ENCODE measurements around the gene P2RY8.

The P2RY8 gene

DNA sequence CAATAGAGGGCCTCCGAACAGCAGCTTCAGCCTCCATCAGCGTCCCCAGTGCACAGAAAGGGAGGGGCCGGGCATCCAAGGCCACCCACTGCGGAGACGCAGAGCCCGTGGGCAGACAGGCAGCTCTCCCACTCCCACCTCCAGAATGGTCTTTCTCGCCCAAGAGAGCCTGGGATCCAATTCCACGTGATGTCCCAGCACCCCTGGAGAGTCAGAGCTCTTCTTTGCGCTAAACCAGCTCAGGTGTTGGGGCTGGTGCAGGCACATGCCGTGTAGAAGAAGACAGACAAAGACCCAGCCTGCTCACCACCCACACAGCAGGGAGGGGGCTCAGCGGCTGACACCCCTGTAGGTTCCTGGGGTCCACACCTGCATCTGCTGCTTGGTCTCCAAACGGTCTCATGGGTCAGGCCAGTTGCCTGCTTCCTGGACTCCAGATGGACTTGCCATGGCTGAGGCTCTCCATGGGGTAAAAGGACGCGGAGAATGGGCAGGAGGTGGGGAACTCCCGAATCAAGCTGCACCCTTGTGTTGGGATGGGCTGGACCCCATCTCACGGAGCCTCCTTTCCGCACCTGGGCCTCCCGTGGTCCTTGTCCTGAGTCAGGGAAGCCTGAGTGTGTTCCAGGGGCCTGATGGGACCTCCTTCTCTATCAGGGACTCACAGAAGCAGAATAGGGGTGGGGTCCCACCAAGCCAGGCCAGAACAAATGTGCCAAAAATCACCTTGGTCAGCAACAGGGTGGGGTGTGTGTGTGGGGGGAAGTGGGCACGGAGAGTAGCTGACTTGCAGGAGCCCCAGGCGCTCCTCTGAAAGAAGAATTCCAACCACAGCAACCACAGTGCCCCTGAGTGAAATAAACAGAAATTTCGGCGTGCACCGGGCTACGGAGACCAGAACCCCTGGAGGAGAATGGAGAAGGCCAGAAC is 72.7 kb downstream of the P2RY8 start:
- Histone ChIP-seq H3K27ac (ENCODE audit: extremely low read depth, low read depth, low read length) (no peak overlapping the region), H3K4me1 (ENCODE audit: control insufficient read depth, insufficient read depth, low read length) (no peaks in the 10 kb centered on the region), H3K4me3 (ENCODE audit: low read depth, low read length) (no peak overlapping the region), H3K36me3 (ENCODE audit: control insufficient read depth in 2 of 2, insufficient read depth in 1 of 2, low read length in 2 of 2) (no peaks in the 10 kb centered on the region), H3K9me3 (ENCODE audit: control insufficient read depth, insufficient read depth, low read depth, low read length) (no peaks in the 10 kb centered on the region)
- TF ChIP-seq, protein P1, sequence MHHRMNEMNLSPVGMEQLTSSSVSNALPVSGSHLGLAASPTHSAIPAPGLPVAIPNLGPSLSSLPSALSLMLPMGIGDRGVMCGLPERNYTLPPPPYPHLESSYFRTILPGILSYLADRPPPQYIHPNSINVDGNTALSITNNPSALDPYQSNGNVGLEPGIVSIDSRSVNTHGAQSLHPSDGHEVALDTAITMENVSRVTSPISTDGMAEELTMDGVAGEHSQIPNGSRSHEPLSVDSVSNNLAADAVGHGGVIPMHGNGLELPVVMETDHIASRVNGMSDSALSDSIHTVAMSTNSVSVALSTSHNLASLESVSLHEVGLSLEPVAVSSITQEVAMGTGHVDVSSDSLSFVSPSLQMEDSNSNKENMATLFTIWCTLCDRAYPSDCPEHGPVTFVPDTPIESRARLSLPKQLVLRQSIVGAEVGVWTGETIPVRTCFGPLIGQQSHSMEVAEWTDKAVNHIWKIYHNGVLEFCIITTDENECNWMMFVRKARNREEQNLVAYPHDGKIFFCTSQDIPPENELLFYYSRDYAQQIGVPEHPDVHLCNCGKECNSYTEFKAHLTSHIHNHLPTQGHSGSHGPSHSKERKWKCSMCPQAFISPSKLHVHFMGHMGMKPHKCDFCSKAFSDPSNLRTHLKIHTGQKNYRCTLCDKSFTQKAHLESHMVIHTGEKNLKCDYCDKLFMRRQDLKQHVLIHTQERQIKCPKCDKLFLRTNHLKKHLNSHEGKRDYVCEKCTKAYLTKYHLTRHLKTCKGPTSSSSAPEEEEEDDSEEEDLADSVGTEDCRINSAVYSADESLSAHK (tag by site-specific recombination; IDR thresholded peaks at IDR 0.05): no peak
- peak; percentile 77 for TF ChIP-seq ZFHX2 (tag by site-specific recombination; conservative IDR thresholded peaks at IDR 0.05)
- no peak for TF ChIP-seq ZNF654 (tag by site-specific recombination; IDR thresholded peaks at IDR 0.05; ENCODE audit: low read depth)
- no peak for TF ChIP-seq ZNF514 (tag by site-specific recombination; IDR thresholded peaks at IDR 0.05)
- TF ChIP-seq, protein P2, sequence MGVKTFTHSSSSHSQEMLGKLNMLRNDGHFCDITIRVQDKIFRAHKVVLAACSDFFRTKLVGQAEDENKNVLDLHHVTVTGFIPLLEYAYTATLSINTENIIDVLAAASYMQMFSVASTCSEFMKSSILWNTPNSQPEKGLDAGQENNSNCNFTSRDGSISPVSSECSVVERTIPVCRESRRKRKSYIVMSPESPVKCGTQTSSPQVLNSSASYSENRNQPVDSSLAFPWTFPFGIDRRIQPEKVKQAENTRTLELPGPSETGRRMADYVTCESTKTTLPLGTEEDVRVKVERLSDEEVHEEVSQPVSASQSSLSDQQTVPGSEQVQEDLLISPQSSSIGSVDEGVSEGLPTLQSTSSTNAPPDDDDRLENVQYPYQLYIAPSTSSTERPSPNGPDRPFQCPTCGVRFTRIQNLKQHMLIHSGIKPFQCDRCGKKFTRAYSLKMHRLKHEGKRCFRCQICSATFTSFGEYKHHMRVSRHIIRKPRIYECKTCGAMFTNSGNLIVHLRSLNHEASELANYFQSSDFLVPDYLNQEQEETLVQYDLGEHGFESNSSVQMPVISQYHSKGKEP (tag by site-specific recombination; IDR thresholded peaks at IDR 0.05): no peak
- peak; percentile 59; the same call in 1 of the 2 replicates for TF ChIP-seq EGR2 (tag by site-specific recombination; IDR thresholded peaks at IDR 0.05; ENCODE audit: low read depth)
- CTCF ChIA-PET: no interaction called here
- POLR2A ChIA-PET: no interaction called here

DNA sequence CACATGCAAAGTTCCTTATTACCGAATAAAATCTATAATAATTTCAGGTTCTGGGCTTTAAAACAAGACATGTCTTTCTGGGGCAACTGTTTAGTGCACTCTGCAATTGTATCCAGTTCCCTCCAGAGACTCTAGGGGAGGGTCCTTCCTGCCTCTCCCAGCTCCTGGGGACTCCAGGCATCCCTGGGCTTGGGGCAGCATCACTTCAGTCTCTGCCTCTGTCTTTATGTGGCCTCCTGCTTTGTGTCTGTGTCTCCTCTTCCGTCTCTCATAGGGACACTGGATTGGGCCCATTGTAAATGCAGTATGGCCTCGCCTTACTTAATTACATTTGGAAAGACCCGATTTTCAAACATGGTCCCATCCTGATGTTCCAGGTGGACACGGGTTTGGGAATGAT is 73.4 kb downstream of the P2RY8 start:
- CTCF ChIA-PET: no interaction called here
- H3K27ac ChIP-seq (ENCODE audit: extremely low read depth, low read depth, low read length): no peak overlapping the region
- POLR2A ChIA-PET: no interaction called here
- no peaks in the 10 kb centered on the region for H3K9me3 ChIP-seq (ENCODE audit: control insufficient read depth, insufficient read depth, low read depth, low read length)
- no peaks in the 10 kb centered on the region for H3K36me3 ChIP-seq (ENCODE audit: control insufficient read depth in 2 of 2, insufficient read depth in 1 of 2, low read length in 2 of 2)
- H3K4me1 ChIP-seq (ENCODE audit: control insufficient read depth, insufficient read depth, low read length): no peaks in the 10 kb centered on the region
- no peak overlapping the region for H3K4me3 ChIP-seq (ENCODE audit: low read depth, low read length)
- no peak for TF ChIP-seq REPIN1 (tag by site-specific recombination; IDR thresholded peaks at IDR 0.05; ENCODE audit: low read depth)
- TF ChIP-seq MEIS1 (CRISPR knock-in tag; IDR thresholded peaks at IDR 0.05; ENCODE audit: borderline replicate concordance): no peak
- TF ChIP-seq, protein P3, sequence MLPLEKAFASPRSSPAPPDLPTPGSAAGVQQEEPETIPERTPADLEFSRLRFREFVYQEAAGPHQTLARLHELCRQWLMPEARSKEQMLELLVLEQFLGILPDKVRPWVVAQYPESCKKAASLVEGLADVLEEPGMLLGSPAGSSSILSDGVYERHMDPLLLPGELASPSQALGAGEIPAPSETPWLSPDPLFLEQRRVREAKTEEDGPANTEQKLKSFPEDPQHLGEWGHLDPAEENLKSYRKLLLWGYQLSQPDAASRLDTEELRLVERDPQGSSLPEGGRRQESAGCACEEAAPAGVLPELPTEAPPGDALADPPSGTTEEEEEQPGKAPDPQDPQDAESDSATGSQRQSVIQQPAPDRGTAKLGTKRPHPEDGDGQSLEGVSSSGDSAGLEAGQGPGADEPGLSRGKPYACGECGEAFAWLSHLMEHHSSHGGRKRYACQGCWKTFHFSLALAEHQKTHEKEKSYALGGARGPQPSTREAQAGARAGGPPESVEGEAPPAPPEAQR (tag by site-specific recombination; IDR thresholded peaks at IDR 0.05): no peak
- TF ChIP-seq, protein P4, sequence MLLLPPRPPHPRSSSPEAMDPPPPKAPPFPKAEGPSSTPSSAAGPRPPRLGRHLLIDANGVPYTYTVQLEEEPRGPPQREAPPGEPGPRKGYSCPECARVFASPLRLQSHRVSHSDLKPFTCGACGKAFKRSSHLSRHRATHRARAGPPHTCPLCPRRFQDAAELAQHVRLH (tag by site-specific recombination; IDR thresholded peaks at IDR 0.05): no peak
- no peak for TF ChIP-seq OVOL3 (tag by site-specific recombination; IDR thresholded peaks at IDR 0.05)
- TF ChIP-seq, protein P5, sequence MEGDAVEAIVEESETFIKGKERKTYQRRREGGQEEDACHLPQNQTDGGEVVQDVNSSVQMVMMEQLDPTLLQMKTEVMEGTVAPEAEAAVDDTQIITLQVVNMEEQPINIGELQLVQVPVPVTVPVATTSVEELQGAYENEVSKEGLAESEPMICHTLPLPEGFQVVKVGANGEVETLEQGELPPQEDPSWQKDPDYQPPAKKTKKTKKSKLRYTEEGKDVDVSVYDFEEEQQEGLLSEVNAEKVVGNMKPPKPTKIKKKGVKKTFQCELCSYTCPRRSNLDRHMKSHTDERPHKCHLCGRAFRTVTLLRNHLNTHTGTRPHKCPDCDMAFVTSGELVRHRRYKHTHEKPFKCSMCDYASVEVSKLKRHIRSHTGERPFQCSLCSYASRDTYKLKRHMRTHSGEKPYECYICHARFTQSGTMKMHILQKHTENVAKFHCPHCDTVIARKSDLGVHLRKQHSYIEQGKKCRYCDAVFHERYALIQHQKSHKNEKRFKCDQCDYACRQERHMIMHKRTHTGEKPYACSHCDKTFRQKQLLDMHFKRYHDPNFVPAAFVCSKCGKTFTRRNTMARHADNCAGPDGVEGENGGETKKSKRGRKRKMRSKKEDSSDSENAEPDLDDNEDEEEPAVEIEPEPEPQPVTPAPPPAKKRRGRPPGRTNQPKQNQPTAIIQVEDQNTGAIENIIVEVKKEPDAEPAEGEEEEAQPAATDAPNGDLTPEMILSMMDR (tag by site-specific recombination; IDR thresholded peaks at IDR 0.05): no peak
- TF ChIP-seq ZNF350 (tag by site-specific recombination; IDR thresholded peaks at IDR 0.05): no peak
- no peak for TF ChIP-seq ZNF426 (tag by site-specific recombination; IDR thresholded peaks at IDR 0.05)
- TF ChIP-seq ZNF174 (tag by site-specific recombination; IDR thresholded peaks at IDR 0.05): no peak
- TF ChIP-seq, protein P6, sequence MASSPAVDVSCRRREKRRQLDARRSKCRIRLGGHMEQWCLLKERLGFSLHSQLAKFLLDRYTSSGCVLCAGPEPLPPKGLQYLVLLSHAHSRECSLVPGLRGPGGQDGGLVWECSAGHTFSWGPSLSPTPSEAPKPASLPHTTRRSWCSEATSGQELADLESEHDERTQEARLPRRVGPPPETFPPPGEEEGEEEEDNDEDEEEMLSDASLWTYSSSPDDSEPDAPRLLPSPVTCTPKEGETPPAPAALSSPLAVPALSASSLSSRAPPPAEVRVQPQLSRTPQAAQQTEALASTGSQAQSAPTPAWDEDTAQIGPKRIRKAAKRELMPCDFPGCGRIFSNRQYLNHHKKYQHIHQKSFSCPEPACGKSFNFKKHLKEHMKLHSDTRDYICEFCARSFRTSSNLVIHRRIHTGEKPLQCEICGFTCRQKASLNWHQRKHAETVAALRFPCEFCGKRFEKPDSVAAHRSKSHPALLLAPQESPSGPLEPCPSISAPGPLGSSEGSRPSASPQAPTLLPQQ (tag by site-specific recombination; IDR thresholded peaks at IDR 0.05): no peak
- no peak for TF ChIP-seq ZNF571 (tag by site-specific recombination; IDR thresholded peaks at IDR 0.05)
- TF ChIP-seq, protein P7, sequence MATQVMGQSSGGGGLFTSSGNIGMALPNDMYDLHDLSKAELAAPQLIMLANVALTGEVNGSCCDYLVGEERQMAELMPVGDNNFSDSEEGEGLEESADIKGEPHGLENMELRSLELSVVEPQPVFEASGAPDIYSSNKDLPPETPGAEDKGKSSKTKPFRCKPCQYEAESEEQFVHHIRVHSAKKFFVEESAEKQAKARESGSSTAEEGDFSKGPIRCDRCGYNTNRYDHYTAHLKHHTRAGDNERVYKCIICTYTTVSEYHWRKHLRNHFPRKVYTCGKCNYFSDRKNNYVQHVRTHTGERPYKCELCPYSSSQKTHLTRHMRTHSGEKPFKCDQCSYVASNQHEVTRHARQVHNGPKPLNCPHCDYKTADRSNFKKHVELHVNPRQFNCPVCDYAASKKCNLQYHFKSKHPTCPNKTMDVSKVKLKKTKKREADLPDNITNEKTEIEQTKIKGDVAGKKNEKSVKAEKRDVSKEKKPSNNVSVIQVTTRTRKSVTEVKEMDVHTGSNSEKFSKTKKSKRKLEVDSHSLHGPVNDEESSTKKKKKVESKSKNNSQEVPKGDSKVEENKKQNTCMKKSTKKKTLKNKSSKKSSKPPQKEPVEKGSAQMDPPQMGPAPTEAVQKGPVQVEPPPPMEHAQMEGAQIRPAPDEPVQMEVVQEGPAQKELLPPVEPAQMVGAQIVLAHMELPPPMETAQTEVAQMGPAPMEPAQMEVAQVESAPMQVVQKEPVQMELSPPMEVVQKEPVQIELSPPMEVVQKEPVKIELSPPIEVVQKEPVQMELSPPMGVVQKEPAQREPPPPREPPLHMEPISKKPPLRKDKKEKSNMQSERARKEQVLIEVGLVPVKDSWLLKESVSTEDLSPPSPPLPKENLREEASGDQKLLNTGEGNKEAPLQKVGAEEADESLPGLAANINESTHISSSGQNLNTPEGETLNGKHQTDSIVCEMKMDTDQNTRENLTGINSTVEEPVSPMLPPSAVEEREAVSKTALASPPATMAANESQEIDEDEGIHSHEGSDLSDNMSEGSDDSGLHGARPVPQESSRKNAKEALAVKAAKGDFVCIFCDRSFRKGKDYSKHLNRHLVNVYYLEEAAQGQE (tag by site-specific recombination; IDR thresholded peaks at IDR 0.05): no peak
- TF ChIP-seq ZNF785 (tag by site-specific recombination; IDR thresholded peaks at IDR 0.05): no peak

All from HEK293 (cell line).